Mucosa of gallbladder (tissue), 1 donor: ENCODE measurements around the gene LIN9. TPM values are rescaled to one million over a fixed set of nuclear protein-coding genes. Genes with fewer than 3 reads are reported as not detected.
A peak's percentile ranks its signal among the peaks of the same experiment; 100 is the strongest.
"Not testable (repeated sequence)": the region's sequence is repeated elsewhere in the genome, so short reads cannot be mapped to it uniquely, and the experiment has no call there.

ENCODE experiments used
- DNase-seq: peaks from one replicate; pipeline ENCODE4 v3.0.0-alpha.2; 2020; ENCODE audit warnings: low spot score
- total RNA-seq: library from RNA; stranded (reverse); gene quantifications from one replicate; pipeline ENCODE4 v1.2.1, GENCODE V29; 2021
- donor health status: DM: no; HTN: no; CAD: no.

LIN9 gene
- total RNA-seq, 1 donor from 2014 or later = 1.8 TPM

DNA sequence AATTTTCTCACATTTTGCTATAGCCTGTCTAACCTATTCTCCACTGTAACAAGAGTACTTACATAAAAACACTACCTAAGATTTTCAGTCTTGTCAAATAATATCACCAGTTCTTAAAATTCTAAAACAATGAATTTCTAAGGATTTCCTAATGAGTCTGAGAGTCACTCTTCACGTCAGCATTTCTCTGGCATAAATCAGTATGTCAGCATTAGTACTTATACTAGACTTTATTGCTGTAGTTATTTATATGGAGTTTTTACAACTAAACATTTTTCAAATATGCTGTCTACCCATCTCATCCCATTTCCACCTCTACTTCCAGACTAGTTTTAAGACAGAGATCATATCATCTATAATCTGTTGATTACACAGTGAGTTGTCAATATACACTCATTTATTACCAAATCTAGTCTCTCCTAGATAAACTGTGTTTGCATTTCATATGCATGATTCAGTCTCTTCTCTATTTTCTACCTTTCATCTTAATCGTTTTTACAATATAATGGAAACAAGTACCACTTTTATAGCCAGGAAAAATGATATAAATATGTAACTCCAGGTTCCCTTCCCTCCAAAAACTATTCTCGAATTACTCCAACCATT, 32.8 kb downstream of the LIN9 start:
- DNase-seq = no peak

DNA sequence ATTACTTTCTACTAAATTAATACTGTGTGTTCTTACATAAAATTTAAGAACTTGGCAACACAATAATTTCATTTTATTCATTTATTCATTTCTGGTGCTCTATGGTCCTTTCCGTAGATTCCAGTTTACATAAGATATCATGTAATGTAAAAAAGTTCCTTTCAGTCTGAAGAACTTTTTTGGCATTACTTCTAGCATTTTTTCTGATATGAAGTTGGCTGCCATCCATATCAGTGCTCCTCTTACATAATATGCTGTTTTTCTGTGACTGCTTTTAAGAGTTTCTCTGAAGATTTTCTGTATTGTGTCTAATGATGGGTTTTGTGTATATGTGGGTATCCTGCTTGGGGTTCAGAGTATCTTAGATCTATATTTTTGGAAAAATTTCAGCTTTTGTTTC, 34.8 kb downstream of the LIN9 start:
- DNase-seq = no peak

DNA sequence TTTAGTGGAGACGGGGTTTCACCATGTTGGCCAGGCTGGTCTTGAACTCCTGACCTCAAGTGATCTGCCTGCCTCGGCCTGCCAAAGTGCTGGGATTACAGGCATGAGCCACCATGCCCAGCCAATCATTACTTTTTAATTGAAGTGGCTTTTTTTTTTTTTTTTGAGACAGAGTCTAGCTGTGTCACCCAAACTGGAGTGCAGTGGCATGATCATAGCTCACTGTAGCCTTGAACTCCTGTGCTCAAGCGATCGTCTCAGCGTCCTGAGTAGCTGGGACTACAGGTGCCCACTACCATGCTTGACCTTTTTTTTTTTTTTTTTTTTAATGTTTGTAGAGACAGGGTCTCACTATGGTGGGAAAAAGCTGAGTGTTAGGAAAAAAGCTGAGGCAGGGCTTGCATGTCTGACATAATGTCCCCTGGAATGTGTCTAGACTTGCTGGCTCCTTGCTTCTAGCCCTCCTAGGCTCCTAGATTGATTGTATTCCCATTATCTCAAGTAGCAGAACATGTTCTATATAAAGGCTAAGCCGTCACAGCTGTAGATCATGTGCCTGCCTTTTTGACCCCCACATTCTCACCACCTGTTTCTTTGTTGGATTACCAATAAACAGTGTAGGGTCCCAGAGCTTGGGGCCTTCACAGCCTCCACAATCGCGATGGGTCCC, 36.6 kb downstream of the LIN9 start:
- not testable (repeated sequence) for DNase-seq

DNA sequence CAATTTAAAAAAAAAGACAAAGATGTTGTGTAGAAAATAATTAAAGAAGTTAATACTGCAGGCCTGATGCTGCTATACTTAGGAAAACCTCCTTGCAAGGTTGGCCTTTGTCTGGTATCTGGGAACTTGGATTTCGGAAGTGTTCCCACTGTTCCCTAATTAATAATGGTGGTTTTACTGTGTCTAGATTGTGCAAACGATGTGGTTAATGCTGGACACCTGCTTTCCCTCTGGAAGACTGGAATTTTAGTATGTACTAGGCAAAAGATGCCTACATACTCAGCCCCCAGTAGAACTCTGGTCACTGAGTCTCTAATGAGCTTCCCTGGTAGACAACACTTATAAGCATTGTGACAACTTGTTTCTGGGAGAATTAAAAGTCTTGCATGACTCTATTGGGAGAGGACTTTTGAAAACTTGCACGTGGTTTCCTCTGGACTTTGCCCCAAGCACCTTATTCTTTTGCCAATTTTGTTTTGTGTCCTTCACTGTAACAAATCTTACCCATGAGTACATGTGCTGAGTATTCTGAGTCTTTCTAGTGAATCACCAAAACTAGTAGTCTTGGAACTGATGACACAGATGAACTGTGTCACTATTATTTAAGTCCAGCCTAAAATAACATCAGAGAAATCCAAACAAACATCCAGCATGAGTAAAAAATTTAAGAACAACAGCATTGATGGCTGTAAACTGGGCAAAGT, 40.4 kb downstream of the LIN9 start:
- peak; percentile 17 for DNase-seq

DNA sequence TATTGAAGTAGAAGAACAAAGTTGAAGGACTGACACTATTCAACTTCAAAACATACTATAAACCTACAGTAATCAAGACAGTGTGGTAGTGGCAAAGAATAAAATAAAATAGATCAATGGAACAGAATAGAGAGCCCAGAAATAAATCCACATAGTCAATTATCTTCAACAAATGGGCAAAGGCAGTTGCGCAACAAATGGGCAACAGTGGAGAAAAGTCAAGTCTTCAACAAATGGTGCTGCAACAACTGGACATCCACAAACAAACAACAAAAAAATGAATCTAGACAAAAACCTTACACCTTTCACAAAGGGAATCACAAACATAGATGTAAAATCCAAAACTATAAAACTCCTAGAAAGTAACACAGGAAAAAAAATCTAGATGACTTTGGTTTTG, 47.1 kb downstream of the LIN9 start:
- DNase-seq = no peak

DNA sequence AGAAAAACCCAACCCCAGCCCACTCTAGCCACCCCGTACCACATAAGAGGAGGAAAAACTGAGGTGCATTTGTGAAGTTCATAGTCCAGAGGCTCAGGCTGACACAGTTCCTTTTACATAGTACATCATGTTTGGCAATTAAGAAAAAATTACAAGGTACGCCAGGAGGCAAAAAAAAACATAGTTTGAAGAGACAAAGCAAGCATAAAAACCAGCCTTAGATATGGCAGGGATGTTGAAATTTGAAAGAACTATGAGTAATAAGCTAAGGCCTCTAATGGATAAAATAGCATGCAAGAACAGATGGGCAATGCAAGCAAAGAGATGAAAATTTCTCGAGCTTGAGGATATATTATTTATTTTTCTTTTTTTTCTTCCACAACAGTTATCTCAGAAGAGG, 53.6 kb downstream of the LIN9 start:
- no peak for DNase-seq

DNA sequence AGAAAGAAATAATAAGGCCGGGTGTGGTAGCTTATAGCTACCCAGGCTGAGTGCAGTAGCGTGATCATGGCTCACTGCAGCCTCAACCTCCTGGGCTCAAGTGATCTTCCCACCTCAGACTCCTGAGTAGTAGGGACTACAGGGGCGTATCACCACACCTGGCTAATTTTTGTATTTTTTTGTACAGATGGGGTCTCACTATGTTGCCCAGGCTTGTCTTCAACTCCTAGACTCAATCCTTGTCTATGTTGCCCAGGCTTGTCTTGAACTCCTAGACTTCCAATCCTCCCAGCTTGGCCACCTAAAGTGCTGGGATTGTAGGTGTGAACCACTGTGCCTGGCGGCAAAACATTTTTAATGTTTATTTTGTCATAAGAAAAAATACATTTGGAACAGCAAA, 55.0 kb downstream of the LIN9 start:
- DNase-seq = no peak

DNA sequence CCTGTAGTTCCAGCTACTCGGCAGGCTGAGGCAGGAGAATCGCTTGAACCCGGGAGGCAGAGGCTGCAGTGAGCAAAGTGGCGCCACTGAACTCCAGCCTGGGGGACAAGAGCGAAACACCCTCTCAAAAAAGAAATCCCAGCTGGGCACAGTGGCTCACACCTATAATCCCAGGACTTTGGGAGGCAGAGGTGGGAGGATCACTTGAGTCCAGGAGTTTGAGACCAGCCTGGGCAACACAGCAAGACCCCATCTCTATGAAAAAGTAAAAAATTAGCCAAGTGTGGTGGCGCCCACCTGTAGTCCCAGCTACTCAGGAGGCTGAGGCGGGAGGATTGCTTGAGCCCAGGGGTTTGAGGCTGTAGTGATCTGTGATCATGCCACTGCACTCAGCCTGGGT, 56.1 kb downstream of the LIN9 start:
- not testable (repeated sequence) for DNase-seq

DNA sequence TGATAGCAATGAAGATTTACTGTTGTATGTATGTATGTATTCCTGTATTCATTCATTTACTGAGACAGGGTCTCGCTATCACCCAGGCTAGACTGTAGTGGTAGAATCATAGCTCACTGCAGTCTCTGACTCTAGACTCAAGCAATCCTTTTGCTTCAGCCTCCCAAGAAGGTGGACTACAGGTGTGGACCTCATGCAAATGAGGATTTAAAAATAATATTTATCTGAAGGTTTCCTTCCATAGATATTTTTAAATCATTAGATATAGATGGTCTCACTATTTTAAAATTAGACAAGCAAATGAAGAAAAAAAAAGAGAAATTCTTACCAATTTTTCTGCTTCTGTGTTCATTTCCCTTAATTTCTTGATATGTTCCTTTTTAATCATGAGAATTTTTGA, 58.5 kb downstream of the LIN9 start:
- DNase-seq = no peak

DNA sequence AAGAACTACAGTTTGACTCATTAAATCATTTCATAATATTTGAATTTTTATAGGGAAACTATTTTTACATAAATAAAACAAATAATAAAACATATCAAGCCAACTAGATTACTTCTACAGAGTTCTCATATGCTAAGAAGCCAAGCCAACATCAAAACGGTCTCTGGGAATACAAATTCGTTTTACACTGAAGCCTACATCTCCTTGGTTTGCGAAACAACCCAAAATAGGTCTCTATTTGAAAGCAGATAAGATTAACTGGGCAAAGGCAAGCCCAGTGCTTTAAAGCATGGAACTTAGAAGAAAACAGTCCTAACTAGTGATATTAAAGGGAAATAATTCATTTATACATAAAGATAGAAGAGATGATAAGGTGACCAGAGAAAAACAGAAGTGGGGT, 60.2 kb downstream of the LIN9 start:
- no peak for DNase-seq

DNA sequence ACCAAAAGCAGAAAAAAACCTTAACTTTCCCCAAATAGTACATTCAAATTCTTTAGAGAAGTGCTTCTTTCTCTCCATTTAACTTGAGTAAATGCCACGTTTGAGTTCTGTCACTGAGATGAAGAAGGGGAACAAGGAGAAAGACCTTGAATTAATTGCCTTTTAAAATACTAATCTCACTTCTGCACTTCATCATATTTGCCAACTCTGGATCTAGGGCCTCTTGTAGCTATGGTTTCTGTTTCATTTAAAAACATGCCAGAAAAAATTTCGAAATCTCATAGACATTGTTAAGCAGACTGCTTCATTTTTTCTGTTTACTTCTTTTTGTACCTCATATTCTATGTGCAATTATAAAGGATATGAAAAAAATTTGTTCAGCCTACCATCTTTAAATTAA, 60.9 kb downstream of the LIN9 start:
- DNase-seq = no peak

DNA sequence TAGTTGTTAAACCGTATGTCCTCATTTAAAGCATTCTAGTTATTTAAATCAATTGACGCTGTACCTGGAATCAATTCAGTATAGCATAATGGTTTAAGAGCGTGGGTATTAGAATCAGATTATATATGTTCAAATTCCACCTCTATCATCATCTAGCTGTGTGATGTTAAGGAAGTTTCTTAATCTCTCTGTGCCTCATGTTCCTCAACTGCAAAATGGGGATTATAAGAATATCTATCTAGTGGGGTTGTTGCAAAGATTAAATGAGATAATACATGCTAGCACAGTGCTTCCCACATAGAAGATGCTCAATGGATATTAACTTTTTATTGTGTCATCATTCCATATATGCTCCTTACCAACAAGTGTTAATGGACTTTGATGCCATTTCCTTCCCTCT, 69.5 kb downstream of the LIN9 start:
- DNase-seq = no peak

DNA sequence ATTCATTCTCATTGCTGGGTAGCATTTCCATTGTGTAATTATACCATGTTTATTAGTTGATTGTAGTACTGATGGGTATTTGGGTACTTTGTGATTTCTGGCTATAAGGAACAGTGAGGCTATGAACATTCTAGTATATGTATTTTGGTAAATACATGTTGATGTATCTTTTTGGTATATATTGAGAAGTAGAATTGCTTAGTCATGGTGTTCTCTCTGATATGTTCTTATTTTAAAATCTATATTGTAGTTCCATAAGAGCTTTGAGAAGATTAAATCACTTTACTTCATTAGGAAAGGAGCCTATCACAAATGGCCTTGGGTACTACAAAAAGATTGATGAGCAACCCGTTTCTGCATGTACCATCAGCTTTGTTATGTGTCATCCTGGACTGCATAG, 72.1 kb downstream of the LIN9 start:
- DNase-seq = no peak

DNA sequence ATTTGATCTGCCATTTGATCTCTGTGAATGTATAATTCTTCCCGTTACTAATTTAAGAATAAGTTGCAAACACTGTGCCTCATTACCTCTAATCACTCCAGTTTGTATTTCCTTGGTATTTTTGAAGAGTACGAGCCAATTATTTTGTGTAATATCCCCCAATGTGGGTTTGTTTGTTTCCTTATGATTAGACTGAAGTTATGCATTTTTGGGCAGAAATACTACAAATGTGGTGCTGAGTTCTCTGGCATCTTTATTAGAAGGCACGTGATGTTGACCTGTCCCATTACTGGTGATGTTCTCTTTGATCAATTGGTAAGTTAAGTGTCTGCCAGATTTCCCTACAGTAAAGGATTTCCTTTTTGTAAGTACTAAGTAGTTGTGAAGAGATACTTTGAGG, 75.2 kb downstream of the LIN9 start:
- DNase-seq = no peak

DNA sequence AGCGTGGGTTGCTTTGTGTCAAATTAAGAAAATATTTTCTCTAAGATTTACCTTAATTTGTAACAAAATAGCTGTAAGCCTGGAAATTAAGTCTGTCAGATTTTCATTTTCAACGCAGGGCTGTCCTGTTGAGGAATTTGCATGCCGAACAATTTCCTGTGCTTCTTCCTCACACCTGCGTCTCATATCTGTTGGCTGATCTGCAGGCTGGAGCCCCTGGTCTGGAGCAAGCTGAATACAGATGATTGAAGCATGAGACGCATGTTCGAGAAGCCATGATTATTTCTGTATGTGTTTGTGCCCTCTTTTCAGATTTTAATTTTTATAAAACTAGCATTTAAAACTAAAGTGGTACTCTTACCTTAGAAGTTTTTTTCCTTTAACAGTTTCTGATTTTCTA, 75.7 kb downstream of the LIN9 start:
- no peak for DNase-seq

DNA sequence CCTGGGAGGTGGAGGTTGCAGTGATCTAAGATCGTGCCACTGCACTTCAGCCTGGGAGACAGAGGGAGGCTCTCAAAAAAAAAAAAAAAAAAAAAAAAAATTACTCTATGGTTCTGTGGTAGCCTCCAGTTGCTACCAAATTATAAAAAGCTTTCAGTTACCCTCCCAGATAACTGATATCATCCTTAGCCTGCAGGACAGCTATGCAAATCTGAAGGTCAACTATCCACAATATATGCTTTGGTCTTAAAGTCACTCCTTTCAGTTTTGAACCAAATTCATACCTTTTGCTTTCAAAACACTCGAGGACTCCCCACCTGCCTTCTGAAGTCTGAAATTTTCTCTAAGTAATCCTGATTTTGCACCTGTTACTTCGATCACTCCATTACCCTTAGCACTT, 82.4 kb downstream of the LIN9 start:
- no peak for DNase-seq

DNA sequence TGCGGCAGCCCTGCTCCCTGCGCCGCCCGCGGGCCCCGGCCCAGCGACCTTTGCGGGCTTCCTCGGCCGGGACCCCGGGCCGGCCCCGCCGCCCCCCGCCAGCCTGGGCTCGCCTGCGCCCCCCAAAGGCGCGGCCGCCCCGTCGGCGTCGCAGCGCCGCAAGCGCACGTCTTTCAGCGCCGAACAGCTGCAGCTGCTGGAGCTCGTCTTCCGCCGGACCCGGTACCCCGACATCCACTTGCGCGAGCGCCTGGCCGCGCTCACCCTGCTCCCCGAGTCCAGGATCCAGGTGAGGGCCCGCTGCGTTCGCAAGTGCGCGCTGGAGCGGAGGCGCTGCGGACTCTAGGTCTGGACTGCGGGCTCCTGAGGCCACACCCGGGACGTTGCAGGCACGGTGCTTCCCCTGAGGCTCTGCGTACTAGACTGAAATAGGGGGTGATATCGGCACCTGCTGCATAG, 85.1 kb downstream of the LIN9 start:
- no peak for DNase-seq

DNA sequence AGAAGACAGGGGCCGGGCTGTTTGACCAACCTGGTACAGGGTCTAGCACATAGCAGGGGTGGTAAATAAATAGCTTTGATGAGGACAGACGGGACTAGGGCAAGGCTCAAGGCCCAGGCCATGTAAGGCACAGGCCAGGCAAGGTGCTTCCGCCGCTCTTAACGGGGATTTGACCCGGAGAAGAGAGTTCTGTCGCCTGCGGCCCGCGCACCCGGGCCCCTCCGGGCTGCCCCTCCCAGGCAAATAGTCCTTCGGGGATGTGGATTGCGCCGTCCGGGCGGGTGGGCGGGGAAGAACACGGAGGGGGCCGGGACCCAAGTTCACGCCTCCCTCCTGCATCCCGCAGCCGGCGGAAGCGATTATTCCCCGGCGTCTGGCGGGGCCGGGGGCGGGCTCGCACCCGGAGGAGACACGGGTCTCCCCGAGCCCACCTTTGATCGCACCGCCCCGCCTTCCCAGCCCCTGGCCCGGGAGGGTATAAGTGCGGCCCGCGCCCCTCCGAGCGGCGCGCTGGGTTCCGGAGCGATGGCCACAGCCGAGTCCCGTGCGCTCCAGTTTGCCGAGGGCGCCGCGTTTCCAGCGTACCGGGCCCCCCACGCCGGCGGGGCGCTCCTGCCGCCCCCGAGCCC, 85.7 kb downstream of the LIN9 start, which contains the start of gene MIXL1:
Gene MIXL1, plus strand, starts transcription at position 508 of the 629 bp plus-strand sequence. Its CDS starts 18 bp downstream, at position 526.
- no peak for DNase-seq

DNA sequence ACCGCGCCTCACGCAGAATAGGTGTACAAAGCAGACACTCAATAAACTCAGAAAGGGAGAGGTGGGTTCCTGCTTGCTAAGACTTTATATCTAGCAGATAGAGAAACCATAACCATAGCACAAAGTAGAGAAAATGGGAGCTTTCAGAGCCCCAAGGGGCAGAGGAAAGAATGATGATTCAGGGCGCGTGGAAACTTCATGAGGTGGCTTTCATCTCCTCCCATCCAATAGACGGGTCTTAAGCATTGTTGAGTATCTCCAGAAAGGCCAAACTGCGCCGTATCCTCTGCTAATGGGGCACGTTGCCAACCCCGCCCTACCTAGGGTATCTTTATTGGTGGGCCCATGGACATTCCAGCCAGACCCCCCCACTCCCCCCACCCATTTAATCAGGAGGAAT, 86.3 kb downstream of the LIN9 start:
- no peak for DNase-seq

DNA sequence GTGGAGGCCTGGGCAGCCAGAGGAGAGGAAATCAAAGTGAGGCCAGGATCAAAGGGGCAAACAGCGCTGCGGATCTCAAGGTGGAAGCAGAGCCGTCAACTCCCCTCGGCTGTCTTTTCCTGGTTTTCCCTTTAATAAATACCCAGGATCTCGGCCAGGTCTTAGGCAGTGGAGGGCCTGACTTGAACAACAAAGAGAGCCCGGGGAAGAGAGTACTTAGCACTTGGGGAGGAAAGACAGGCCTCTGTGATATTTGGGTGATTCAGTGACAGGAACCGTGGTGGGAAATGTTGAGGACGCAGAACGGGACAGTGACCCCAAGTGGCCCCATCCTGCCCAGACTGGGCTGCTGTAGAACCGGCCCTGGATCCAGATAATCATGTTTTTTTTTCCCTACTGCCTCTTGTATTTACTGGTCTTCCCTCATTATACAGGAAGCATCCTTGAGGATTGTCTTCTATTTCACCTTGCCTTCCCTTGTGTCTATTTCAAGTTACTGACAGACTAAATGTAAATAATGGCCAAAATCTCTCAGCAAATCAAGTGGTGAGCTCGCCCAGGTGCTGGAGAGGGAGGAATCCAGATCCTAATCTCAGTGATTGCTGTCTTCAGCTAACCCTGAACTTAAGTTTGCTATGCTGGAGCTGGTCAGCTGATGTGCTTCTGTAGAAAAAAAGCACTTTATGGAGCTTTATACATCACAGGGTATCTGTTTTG, 88.3 kb downstream of the LIN9 start:
- DNase-seq = no peak

DNA sequence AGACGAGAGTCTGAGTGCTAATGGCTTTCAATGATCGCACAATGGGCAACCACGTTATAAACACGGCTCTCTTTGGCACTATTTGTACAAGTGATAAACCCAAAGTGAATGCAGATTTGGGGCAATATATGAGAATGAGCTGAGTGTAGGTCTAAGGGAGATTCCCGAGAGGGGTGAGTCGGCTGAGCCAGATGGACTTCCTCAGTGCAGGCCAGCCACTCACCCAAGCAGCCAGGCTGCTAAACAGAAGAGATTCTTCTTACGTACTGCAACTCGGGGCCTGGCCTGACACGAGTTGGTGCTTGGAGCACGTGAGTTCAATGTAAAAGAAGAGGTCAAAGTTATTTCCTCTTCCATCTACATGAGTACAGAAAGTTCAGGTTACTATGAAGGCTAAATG, 91.7 kb downstream of the LIN9 start:
- peak; percentile 21 for DNase-seq

DNA sequence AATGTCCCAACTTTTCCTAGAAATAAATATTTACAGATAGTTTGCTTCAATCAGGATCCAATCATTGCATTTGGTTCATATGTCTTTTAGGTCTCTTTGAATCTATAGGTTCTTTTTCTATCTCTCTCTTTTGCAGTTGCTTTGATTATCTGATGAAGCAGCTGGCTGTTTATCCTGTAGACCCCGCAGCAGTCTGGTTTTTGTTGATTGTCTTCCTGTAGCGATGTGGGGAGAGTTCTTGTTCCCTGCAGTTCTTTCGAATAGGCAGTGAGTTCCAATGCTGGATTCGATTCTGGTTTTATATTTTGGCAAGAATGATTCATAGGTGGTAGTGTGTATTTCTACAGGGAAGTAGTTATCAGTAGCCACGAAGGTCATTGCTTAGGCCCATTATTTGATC, 92.9 kb downstream of the LIN9 start:
- no peak for DNase-seq
